ENCODE data around the gene HLCS. TPM values are rescaled to one million over a fixed set of nuclear protein-coding genes. Genes with fewer than 3 reads are reported as not detected.
A peak's percentile ranks its signal among the peaks of the same experiment; 100 is the strongest.

Gene HLCS
- total and polyA plus RNA-seq, 2 of the 8 experiments (the other 6 are each of a cell fraction or from before 2014, with no cell fraction given), result 4.7 to 12.2 TPM

GRCh38 chr21:36966066-36966820 lies at the start of gene HLCS (continued):
- TF ChIP-seq TAF1 (IDR thresholded peaks at IDR 0.05; ENCODE audit: low read depth, low read length) (peak; percentile 58), MAX (IDR thresholded peaks at IDR 0.05) (peak; percentile 68; the same call in 1 of the 2 replicates), NRF1 (IDR thresholded peaks at IDR 0.05; ENCODE audit: low read depth, low read length) (no peak), PHF8 (conservative IDR thresholded peaks at IDR 0.05; ENCODE audit: low read depth, low read length) (peak; percentile 20; the same call in 1 of the 2 replicates), CTCF (IDR thresholded peaks at IDR 0.05; ENCODE audit: control extremely low read depth in 1 of 3, insufficient read depth in 1 of 3, low read depth in 1 of 3, low read length in 3 of 3) (peak; percentile 44 to 74 (median 49)), YY1 (IDR thresholded peaks at IDR 0.05; ENCODE audit: low read depth, low read length) (peak; percentile 72; the same call in 1 of the 2 replicates), TEAD4 (IDR thresholded peaks at IDR 0.05; ENCODE audit: low read depth, low read length) (0 out of 2 replicates have a peak, but pooled peaks have one; percentile 10), POLR2A (IDR thresholded peaks at IDR 0.05; ENCODE audit: control extremely low read depth in 1 of 2, low read depth in 2 of 2, low read length in 2 of 2) (peak in 1 of 2 experiments; percentile 44; a peak in 2 of 3 replicates)

All from H1 (cell line).